Measurements from ENCODE around the gene EPHB3. TPM values are rescaled to one million over a fixed set of nuclear protein-coding genes. Genes with fewer than 3 reads are reported as not detected.

Gene EPHB3
- polyA plus RNA-seq, 1 of the 3 experiments (the other 2 are of a cell fraction), result 4.2 TPM

DNA sequence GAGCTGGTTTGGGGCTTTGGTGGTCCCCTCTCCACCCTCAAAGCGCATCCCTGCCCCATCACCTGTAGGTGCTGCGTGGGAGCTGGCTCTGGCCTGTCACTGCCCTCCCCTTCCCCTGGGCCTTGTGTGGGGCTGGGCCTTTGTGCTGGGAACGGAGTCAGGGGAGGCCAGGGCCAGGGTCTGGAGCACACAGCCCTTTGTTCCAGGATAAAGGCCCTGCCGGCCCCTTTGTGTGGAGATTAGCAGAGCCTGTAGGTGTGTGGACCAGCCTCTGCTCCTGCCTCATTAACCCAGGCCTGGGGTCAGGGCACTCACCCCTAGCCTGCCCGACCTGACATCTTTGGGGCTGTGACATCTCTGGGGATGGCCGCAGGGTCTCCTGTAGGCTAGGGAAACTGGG, 8.9 kb downstream of the EPHB3 start:
- no peak overlapping the region for H3K27ac ChIP-seq (ENCODE audit: low read depth in 2 of 2, low read length in 1 of 2)
- TF ChIP-seq SMC3 (IDR thresholded peaks at IDR 0.05; ENCODE audit: low read depth, low read length) (no peak), FOXJ3 (CRISPR knock-in tag; IDR thresholded peaks at IDR 0.05) (no peak), TAF1 (IDR thresholded peaks at IDR 0.05; ENCODE audit: borderline replicate concordance, low read depth, low read length) (no peak), MXI1 (IDR thresholded peaks at IDR 0.05; ENCODE audit: low read depth, low read length) (no peak), NRF1 (IDR thresholded peaks at IDR 0.05; ENCODE audit: low read depth, low read length) (no peak), POLR2AphosphoS5 (IDR thresholded peaks at IDR 0.05; ENCODE audit: low read depth, low read length) (no peak)
- ChIA-PET CTCF (interaction anchor here (0.7 to 1.9 kb wide), 6 partner anchors 9 to 233 kb away, joined by 3 to 10 read pairs (median 4); partner anchors contain the start of gene EPHB3), POLR2A (no interaction called here)
- no peak overlapping the region for H3K9ac ChIP-seq
- H3K27me3 ChIP-seq (ENCODE audit: insufficient read depth), result no peaks in the 10 kb centered on the region
- H3K36me3 ChIP-seq (replicated peaks in 1 of 2; ENCODE audit: control insufficient read depth in 1 of 2, insufficient read depth in 2 of 2, low read length in 1 of 2), result peaks cover 0 to 4% of the 10 kb centered on the region in 2 experiments
- no peaks in the 10 kb centered on the region for H3F3A ChIP-seq (replicated peaks; ENCODE audit: insufficient read depth)
- H3K4me2 ChIP-seq, result no peak overlapping the region
- peaks cover 28 to 65% of the 10 kb centered on the region in 2 experiments for H3K4me1 ChIP-seq (ENCODE audit: control insufficient read depth in 1 of 2, insufficient read depth in 2 of 2, low read depth in 1 of 2, low read length in 1 of 2)
- DNase-seq, result no peak
- no peaks in the 10 kb centered on the region for H3K9me3 ChIP-seq
- 98% methylated on average over 4 of the region's 6 CpGs for WGBS (ENCODE audit: low lambda C conversion rate)
- H3K9me2 ChIP-seq, result no peaks in the 10 kb centered on the region
- H3K79me2 ChIP-seq (ENCODE audit: insufficient read depth), result no peaks in the 10 kb centered on the region; the same call in none of the 2 replicates
- H3K4me3 ChIP-seq (ENCODE audit: low read depth in 2 of 2, low read length in 1 of 2), result no peak overlapping the region
- no peaks in the 10 kb centered on the region for H4K20me1 ChIP-seq (ENCODE audit: insufficient read depth)
- no peak overlapping the region for H2AFZ ChIP-seq (ENCODE audit: low read depth)

GRCh38 chr3:184571750-184572377, 10.3 kb downstream of the EPHB3 start:
- H3K9ac ChIP-seq, result no peak overlapping the region
- CTCF ChIA-PET, result interaction anchor here (1.2 to 1.9 kb wide), 2 partner anchors 10 to 11 kb away, joined by 3 to 7 read pairs; partner anchors contain the start of gene EPHB3
- H3F3A ChIP-seq (replicated peaks; ENCODE audit: insufficient read depth), result no peaks in the 10 kb centered on the region
- H3K36me3 ChIP-seq (replicated peaks in 1 of 2; ENCODE audit: control insufficient read depth in 1 of 2, insufficient read depth in 2 of 2, low read length in 1 of 2), result peaks cover 0 to 16% of the 10 kb centered on the region in 2 experiments
- no peak overlapping the region for H2AFZ ChIP-seq (ENCODE audit: low read depth)
- no peak overlapping the region for H3K27ac ChIP-seq (ENCODE audit: low read depth in 2 of 2, low read length in 1 of 2)
- H3K79me2 ChIP-seq (ENCODE audit: insufficient read depth), result no peaks in the 10 kb centered on the region; the same call in 1 of the 2 replicates
- no peak for DNase-seq
- no peaks in the 10 kb centered on the region for H3K9me2 ChIP-seq
- H3K4me3 ChIP-seq (ENCODE audit: low read depth in 2 of 2, low read length in 1 of 2), result no peak overlapping the region
- no peaks in the 10 kb centered on the region for H3K9me3 ChIP-seq
- TF ChIP-seq RFX5 (IDR thresholded peaks at IDR 0.05; ENCODE audit: low read length) (no peak), ZBTB33 (IDR thresholded peaks at IDR 0.05; ENCODE audit: borderline replicate concordance, low read depth) (no peak), RAD21 (IDR thresholded peaks at IDR 0.05; ENCODE audit: low read length) (no peak), RCOR1 (IDR thresholded peaks at IDR 0.05; ENCODE audit: low read length) (no peak), PBX3 (IDR thresholded peaks at IDR 0.05) (no peak), SIN3A (IDR thresholded peaks at IDR 0.05; ENCODE audit: borderline replicate concordance, low read depth, low read length) (no peak), RXRA (IDR thresholded peaks at IDR 0.05; ENCODE audit: borderline replicate concordance, low read depth) (no peak), EP300 (IDR thresholded peaks at IDR 0.05; ENCODE audit: borderline replicate concordance in 1 of 2, low read depth in 1 of 2, low read length in 1 of 2) (no peak), NRF1 (IDR thresholded peaks at IDR 0.05; ENCODE audit: low read depth, low read length) (no peak), TCF12 (IDR thresholded peaks at IDR 0.05) (no peak), MXI1 (IDR thresholded peaks at IDR 0.05; ENCODE audit: low read depth, low read length) (no peak), MEF2A (IDR thresholded peaks at IDR 0.05; ENCODE audit: borderline replicate concordance, low read depth) (no peak), NFIC (IDR thresholded peaks at IDR 0.05; ENCODE audit: borderline replicate concordance) (no peak), SMC3 (IDR thresholded peaks at IDR 0.05; ENCODE audit: low read depth, low read length) (no peak), GATA2 (CRISPR knock-in tag; IDR thresholded peaks at IDR 0.05) (no peak), FOSL2 (IDR thresholded peaks at IDR 0.05; ENCODE audit: borderline replicate concordance, low read depth) (no peak)
- TF ChIP-seq, protein P1, sequence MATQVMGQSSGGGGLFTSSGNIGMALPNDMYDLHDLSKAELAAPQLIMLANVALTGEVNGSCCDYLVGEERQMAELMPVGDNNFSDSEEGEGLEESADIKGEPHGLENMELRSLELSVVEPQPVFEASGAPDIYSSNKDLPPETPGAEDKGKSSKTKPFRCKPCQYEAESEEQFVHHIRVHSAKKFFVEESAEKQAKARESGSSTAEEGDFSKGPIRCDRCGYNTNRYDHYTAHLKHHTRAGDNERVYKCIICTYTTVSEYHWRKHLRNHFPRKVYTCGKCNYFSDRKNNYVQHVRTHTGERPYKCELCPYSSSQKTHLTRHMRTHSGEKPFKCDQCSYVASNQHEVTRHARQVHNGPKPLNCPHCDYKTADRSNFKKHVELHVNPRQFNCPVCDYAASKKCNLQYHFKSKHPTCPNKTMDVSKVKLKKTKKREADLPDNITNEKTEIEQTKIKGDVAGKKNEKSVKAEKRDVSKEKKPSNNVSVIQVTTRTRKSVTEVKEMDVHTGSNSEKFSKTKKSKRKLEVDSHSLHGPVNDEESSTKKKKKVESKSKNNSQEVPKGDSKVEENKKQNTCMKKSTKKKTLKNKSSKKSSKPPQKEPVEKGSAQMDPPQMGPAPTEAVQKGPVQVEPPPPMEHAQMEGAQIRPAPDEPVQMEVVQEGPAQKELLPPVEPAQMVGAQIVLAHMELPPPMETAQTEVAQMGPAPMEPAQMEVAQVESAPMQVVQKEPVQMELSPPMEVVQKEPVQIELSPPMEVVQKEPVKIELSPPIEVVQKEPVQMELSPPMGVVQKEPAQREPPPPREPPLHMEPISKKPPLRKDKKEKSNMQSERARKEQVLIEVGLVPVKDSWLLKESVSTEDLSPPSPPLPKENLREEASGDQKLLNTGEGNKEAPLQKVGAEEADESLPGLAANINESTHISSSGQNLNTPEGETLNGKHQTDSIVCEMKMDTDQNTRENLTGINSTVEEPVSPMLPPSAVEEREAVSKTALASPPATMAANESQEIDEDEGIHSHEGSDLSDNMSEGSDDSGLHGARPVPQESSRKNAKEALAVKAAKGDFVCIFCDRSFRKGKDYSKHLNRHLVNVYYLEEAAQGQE (IDR thresholded peaks at IDR 0.05; ENCODE audit: low read depth, low read length), result no peak
- H3K4me2 ChIP-seq, result no peak overlapping the region
- H3K27me3 ChIP-seq (ENCODE audit: insufficient read depth), result no peaks in the 10 kb centered on the region
- POLR2A ChIA-PET, result no interaction called here
- peaks cover 14 to 57% of the 10 kb centered on the region in 2 experiments; a peak in 3 of 4 replicates for H3K4me1 ChIP-seq (ENCODE audit: control insufficient read depth in 1 of 2, insufficient read depth in 2 of 2, low read depth in 1 of 2, low read length in 1 of 2)
- WGBS (ENCODE audit: low lambda C conversion rate), result 92% methylated on average over 10 of the region's 12 CpGs
- no peaks in the 10 kb centered on the region for H4K20me1 ChIP-seq (ENCODE audit: insufficient read depth)

Measured in SK-N-SH (cell line).